H9 (cell line): Measurements from ENCODE around the gene MPP7. TPM values are rescaled to one million over a fixed set of nuclear protein-coding genes. Genes with fewer than 3 reads are reported as not detected.

Experiments used
- DNase-seq: peaks from one replicate; pipeline ENCODE4 v3.0.0-alpha.2; 2017
- H2AFZ ChIP-seq: one replicate; pipeline ENCODE4 v1.6.1; 2013; ENCODE audit warnings: mild to moderate bottlenecking, low read length, control low read depth, moderate library complexity
- H2AK5ac ChIP-seq: 2 replicates; pipeline ENCODE4 v1.6.1; 2013; ENCODE audit warnings: low read length, control low read depth, mixed read lengths; ENCODE audit not compliant: insufficient read length
- H2BK120ac ChIP-seq: one replicate; pipeline ENCODE4 v1.6.1; 2013; ENCODE audit warnings: low read depth, mild to moderate bottlenecking, low read length, control low read depth, inconsistent platforms; ENCODE audit not compliant: poor library complexity, severe bottlenecking
- H2BK12ac ChIP-seq: 2 replicates; pipeline ENCODE4 v1.6.1; 2013; ENCODE audit warnings: low read length, control low read depth, mixed read lengths, low read depth; ENCODE audit not compliant: insufficient read length
- H2BK15ac ChIP-seq: 2 replicates; pipeline ENCODE4 v1.6.1; 2013; ENCODE audit warnings: low read depth, low read length, control low read depth
- H2BK20ac ChIP-seq: one replicate; pipeline ENCODE4 v1.6.1; 2013; ENCODE audit warnings: low read depth, mild to moderate bottlenecking, low read length, control low read depth, inconsistent platforms; ENCODE audit not compliant: poor library complexity, severe bottlenecking
- H2BK5ac ChIP-seq: 2 replicates; pipeline ENCODE4 v1.6.1; 2013; ENCODE audit warnings: low read length, control low read depth, mixed read lengths; ENCODE audit not compliant: insufficient read length
- H3K14ac ChIP-seq: 2 replicates; pipeline ENCODE4 v1.6.1; 2013; ENCODE audit warnings: low read length, control low read depth; ENCODE audit not compliant: insufficient read depth
- H3K18ac ChIP-seq: 2 replicates; pipeline ENCODE4 v1.6.1; 2013; ENCODE audit warnings: low read depth, mild to moderate bottlenecking, mixed read lengths, low read length, control low read depth; ENCODE audit not compliant: insufficient read length
- H3K23ac ChIP-seq: 2 replicates; pipeline ENCODE4 v1.6.1; 2013; ENCODE audit warnings: low read length, control low read depth, mixed read lengths, low read depth; ENCODE audit not compliant: insufficient read length
- H3K23me2 ChIP-seq: 2 replicates; pipeline ENCODE4 v1.6.1; 2013; ENCODE audit warnings: low read depth, mild to moderate bottlenecking, mixed read lengths, low read length, control low read depth; ENCODE audit not compliant: insufficient read length, poor library complexity, severe bottlenecking
- H3K27ac ChIP-seq: 2 replicates; pipeline ENCODE4 v1.5.1; 2013; ENCODE audit warnings: low read length, control low read depth, mixed read lengths, low read depth; ENCODE audit not compliant: insufficient read length
- H3K27me3 ChIP-seq: 2 replicates; pipeline ENCODE4 v1.6.1; 2013; ENCODE audit warnings: low read length, control low read depth, inconsistent platforms; ENCODE audit not compliant: insufficient read depth
- H3K4ac ChIP-seq: 2 replicates; pipeline ENCODE4 v1.6.1; 2013; ENCODE audit warnings: low read depth, mild to moderate bottlenecking, control low read depth, inconsistent platforms, low read length, moderate library complexity
- H3K4me1 ChIP-seq: 2 replicates; pipeline ENCODE4 v1.6.1; 2013; ENCODE audit warnings: low read length, control low read depth, inconsistent platforms; ENCODE audit not compliant: insufficient read depth
- H3K4me2 ChIP-seq: 2 replicates; pipeline ENCODE4 v1.6.1; 2013; ENCODE audit warnings: low read length, control low read depth, mixed read lengths; ENCODE audit not compliant: insufficient read length, insufficient read depth
- H3K56ac ChIP-seq: 2 replicates; pipeline ENCODE4 v1.6.1; 2013; ENCODE audit warnings: low read depth, mild to moderate bottlenecking, mixed read lengths, low read length, control low read depth; ENCODE audit not compliant: insufficient read length
- H3K79me1 ChIP-seq: 2 replicates; pipeline ENCODE4 v1.6.1; 2013; ENCODE audit warnings: low read depth, mild to moderate bottlenecking, moderate library complexity, low read length, control low read depth, inconsistent platforms; ENCODE audit not compliant: insufficient read depth, poor library complexity, severe bottlenecking
- H3K79me2 ChIP-seq: 2 replicates; pipeline ENCODE4 v1.6.1; 2013; ENCODE audit warnings: low read length, control low read depth, inconsistent platforms; ENCODE audit not compliant: insufficient read depth
- H3K9ac ChIP-seq: 2 replicates; pipeline ENCODE4 v1.6.1; 2013; ENCODE audit warnings: low read length, control low read depth, mixed read lengths; ENCODE audit not compliant: insufficient read length; ENCODE audit errors: extremely low read depth
- H3K9me3 ChIP-seq: one replicate; pipeline ENCODE4 v1.6.1; 2013; ENCODE audit warnings: low read depth, low read length, inconsistent platforms; ENCODE audit not compliant: control insufficient read depth
- H3T11ph ChIP-seq: one replicate; pipeline ENCODE4 v1.6.1; 2013; ENCODE audit warnings: mild to moderate bottlenecking, low read length, control low read depth, inconsistent platforms
- H4K20me1 ChIP-seq: one replicate; pipeline ENCODE4 v1.6.1; 2013; ENCODE audit not compliant: control insufficient read depth, insufficient read length, insufficient read depth
- H4K5ac ChIP-seq: 2 replicates; pipeline ENCODE4 v1.6.1; 2013; ENCODE audit warnings: low read depth, mild to moderate bottlenecking, mixed read lengths, low read length, control low read depth; ENCODE audit not compliant: insufficient read length
- H4K8ac ChIP-seq: replicated peaks from 2 replicates; pipeline ENCODE4 v1.6.1; 2013; ENCODE audit warnings: low read length, control low read depth, mixed read lengths, low read depth; ENCODE audit not compliant: insufficient read length
- H4K91ac ChIP-seq: 2 replicates; pipeline ENCODE4 v1.6.1; 2013; ENCODE audit warnings: low read depth, mild to moderate bottlenecking, moderate library complexity, mixed read lengths, low read length, control low read depth; ENCODE audit not compliant: insufficient read length
- H3K27ac Mint-ChIP-seq, 3 experiments: 2 replicates in 2 of 3; 3 replicates in 1 of 3; pipeline ENCODE4 v1.8.0; 2020 to 2021; ENCODE audit warnings: mixed read lengths in 3 of 3, mild to moderate bottlenecking in 1 of 3, moderate library complexity in 1 of 3
- H3K27me3 Mint-ChIP-seq: 2 replicates; pipeline ENCODE4 v1.8.0; 2021; ENCODE audit warnings: low read depth, mild to moderate bottlenecking, moderate library complexity, mixed read lengths
- H3K36me3 Mint-ChIP-seq, 3 experiments: 2 replicates in 2 of 3; 3 replicates in 1 of 3; pipeline ENCODE4 v1.8.0; 2020 to 2021; ENCODE audit warnings: low read depth in 3 of 3, mixed read lengths in 3 of 3; ENCODE audit not compliant: insufficient read depth in 1 of 3
- H3K4me1 Mint-ChIP-seq, 2 experiments: 2 replicates each; pipeline ENCODE4 v1.8.0; 2020; ENCODE audit warnings: mixed read lengths in 2 of 2
- H3K4me3 Mint-ChIP-seq, 2 experiments: 2 replicates in 1 of 2; 3 replicates in 1 of 2; pipeline ENCODE4 v1.8.0; 2020 to 2021; ENCODE audit warnings: mild to moderate bottlenecking in 2 of 2, mixed read lengths in 2 of 2, moderate library complexity in 1 of 2
- H3K9me3 Mint-ChIP-seq, 2 experiments: 2 replicates in 1 of 2; 3 replicates in 1 of 2; pipeline ENCODE4 v1.8.0; 2020; ENCODE audit warnings: mild to moderate bottlenecking in 2 of 2, mixed read lengths in 2 of 2, moderate library complexity in 1 of 2
- WGBS: extraction: QIAGEN DNeasy Blood & Tissue Kit; methylation state at CpG from one replicate; pipeline ENCODE4 v1.1.7; 2013; ENCODE audit warnings: missing lambda C conversion rate, low lambda C conversion rate, mixed read lengths; ENCODE audit not compliant: insufficient read length; ENCODE audit errors: extremely low coverage; 5-methylcytosine and 5-hydroxymethylcytosine counted together
- total RNA-seq: library from RNA; stranded (reverse); gene quantifications from 2 replicates; pipeline ENCODE4 v1.2.1, GENCODE V29; 2021
- TF ChIP-seq, protein P1 (sequence below): fragments of 200-600 bp; sonication (generic); conservative IDR thresholded peaks from 3 replicates; pipeline ENCODE4 v1.8.0; 2021; ENCODE audit warnings: antibody characterized with exemption, mild to moderate bottlenecking

Gene MPP7
- total RNA-seq, 1 experiment from 2014 or later, result 6.9 TPM

DNA sequence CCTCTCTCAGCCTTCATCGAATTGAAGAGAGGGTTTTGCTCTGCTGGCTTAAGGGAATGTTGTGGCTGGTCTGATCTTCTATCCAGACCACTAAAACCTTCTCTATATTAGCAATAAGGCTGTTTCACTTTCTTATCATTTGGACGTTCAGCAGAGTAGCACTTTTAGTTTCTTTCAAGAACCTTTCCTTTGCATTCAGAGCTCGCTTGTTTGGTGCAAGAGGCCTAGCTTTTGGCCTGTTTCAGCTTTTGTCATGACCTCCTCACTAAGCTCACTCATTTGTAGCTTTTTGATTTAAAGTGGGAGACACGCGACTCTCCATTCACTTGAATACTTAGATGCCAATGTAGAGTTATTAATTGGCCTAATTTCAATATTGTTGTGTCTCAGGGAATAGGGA is 3.9 kb downstream of the MPP7 start:
- H4K91ac ChIP-seq, result no peak overlapping the region
- no peaks in the 10 kb centered on the region for H3K27me3 ChIP-seq
- no peaks in the 10 kb centered on the region; a peak in 1 of 7 replicates for H3K36me3 Mint-ChIP-seq
- H3K27ac ChIP-seq, result no peak overlapping the region
- H2BK15ac ChIP-seq, result no peak overlapping the region
- H3K14ac ChIP-seq, result no peak overlapping the region
- TF ChIP-seq, protein P1, sequence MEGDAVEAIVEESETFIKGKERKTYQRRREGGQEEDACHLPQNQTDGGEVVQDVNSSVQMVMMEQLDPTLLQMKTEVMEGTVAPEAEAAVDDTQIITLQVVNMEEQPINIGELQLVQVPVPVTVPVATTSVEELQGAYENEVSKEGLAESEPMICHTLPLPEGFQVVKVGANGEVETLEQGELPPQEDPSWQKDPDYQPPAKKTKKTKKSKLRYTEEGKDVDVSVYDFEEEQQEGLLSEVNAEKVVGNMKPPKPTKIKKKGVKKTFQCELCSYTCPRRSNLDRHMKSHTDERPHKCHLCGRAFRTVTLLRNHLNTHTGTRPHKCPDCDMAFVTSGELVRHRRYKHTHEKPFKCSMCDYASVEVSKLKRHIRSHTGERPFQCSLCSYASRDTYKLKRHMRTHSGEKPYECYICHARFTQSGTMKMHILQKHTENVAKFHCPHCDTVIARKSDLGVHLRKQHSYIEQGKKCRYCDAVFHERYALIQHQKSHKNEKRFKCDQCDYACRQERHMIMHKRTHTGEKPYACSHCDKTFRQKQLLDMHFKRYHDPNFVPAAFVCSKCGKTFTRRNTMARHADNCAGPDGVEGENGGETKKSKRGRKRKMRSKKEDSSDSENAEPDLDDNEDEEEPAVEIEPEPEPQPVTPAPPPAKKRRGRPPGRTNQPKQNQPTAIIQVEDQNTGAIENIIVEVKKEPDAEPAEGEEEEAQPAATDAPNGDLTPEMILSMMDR, result no peak
- no peaks in the 10 kb centered on the region for H3K4me1 ChIP-seq
- no peak overlapping the region; a peak in 1 of 7 replicates for H3K27ac Mint-ChIP-seq
- H3K23me2 ChIP-seq, result peaks cover 6% of the 10 kb centered on the region
- H3K9me3 Mint-ChIP-seq, result no peaks in the 10 kb centered on the region
- DNase-seq, result no peak
- WGBS, result no CpG with 5 or more reads among the region's 5 CpGs
- H3K56ac ChIP-seq, result no peak overlapping the region
- no peaks in the 10 kb centered on the region for H3K79me1 ChIP-seq
- H2BK120ac ChIP-seq, result no peak overlapping the region
- H3K4ac ChIP-seq, result no peak overlapping the region
- H4K8ac ChIP-seq, result no peak overlapping the region
- H3K9me3 ChIP-seq, result no peaks in the 10 kb centered on the region
- no peak overlapping the region for H4K5ac ChIP-seq
- no peak overlapping the region for H2BK20ac ChIP-seq
- H3K27me3 Mint-ChIP-seq, result peaks cover 6% of the 10 kb centered on the region
- H3K79me2 ChIP-seq, result no peaks in the 10 kb centered on the region
- H3T11ph ChIP-seq, result no peak overlapping the region
- no peak overlapping the region for H2AFZ ChIP-seq
- no peak overlapping the region for H3K4me2 ChIP-seq
- no peak overlapping the region for H2BK12ac ChIP-seq
- no peak overlapping the region for H3K23ac ChIP-seq
- H3K4me1 Mint-ChIP-seq, result peaks cover 29 to 37% of the 10 kb centered on the region in 2 experiments
- no peak overlapping the region for H3K4me3 Mint-ChIP-seq
- H2AK5ac ChIP-seq, result no peak overlapping the region
- no peak overlapping the region for H2BK5ac ChIP-seq
- H3K9ac ChIP-seq, result no peak overlapping the region
- no peaks in the 10 kb centered on the region for H4K20me1 ChIP-seq
- H3K18ac ChIP-seq, result no peak overlapping the region
